Measurements from ENCODE around the gene OPN5.

The OPN5 gene, protein sequence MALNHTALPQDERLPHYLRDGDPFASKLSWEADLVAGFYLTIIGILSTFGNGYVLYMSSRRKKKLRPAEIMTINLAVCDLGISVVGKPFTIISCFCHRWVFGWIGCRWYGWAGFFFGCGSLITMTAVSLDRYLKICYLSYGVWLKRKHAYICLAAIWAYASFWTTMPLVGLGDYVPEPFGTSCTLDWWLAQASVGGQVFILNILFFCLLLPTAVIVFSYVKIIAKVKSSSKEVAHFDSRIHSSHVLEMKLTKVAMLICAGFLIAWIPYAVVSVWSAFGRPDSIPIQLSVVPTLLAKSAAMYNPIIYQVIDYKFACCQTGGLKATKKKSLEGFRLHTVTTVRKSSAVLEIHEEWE

DNA sequence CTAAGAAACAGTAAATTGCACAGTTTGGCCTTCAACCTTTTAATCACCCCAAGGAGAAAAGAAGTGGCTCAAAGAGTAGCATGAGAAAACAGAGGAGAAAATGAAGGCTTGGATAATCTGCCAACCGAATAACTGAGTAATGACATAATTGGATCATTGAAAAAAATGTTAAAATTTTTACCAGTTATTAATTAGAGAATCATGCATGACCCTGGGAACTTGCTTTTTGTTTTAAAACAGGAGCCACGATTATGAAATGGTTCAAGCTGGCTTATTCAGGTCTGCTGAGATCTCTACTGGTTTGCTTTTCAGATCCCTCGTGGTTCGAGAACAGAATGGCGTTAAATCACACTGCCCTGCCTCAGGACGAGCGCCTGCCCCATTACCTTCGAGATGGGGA is at the start of gene OPN5:
Gene OPN5, plus strand, starts transcription at position 301 of the 400 bp plus-strand sequence. Its CDS starts 35 bp downstream, at position 336.
- DNase-seq (ENCODE audit: low read depth) = no peak
- no peak within 1 kb of the TSS for H3K4me3 ChIP-seq (ENCODE audit: low read depth, low read length)
- TF ChIP-seq, protein P1, sequence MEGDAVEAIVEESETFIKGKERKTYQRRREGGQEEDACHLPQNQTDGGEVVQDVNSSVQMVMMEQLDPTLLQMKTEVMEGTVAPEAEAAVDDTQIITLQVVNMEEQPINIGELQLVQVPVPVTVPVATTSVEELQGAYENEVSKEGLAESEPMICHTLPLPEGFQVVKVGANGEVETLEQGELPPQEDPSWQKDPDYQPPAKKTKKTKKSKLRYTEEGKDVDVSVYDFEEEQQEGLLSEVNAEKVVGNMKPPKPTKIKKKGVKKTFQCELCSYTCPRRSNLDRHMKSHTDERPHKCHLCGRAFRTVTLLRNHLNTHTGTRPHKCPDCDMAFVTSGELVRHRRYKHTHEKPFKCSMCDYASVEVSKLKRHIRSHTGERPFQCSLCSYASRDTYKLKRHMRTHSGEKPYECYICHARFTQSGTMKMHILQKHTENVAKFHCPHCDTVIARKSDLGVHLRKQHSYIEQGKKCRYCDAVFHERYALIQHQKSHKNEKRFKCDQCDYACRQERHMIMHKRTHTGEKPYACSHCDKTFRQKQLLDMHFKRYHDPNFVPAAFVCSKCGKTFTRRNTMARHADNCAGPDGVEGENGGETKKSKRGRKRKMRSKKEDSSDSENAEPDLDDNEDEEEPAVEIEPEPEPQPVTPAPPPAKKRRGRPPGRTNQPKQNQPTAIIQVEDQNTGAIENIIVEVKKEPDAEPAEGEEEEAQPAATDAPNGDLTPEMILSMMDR (conservative IDR thresholded peaks at IDR 0.05; ENCODE audit: low read depth, low read length) = no peak

DNA sequence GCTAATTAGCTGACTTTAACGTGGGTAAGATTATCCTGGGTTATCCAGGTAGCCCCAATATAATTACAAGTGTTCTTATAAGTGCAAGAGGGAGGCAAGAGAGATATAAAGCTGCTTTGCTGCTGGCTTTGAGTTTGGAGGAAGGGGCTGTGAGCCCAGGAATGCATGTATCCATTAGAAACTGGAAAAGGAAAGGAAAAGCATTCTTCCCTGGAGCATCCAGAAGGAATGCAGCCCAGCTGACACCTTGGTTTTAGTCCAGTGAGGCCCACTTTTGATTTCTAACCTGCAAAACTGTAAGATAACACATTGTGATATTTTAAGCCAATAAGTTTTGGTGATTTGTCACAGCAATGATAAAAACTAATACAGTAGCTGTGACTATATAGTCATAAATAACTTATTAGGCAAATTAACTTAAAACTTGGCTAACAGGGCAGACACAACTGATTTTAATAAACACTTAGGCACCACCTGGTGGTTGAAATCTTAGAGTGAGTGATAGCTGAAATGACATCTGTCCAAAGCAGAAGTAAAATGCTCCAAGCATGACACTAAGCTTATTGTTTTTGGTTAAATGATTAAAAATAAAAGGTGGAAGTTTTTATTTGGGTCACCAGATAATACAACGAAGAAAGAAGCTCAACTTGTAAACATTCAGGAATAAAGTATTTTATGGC is 47.8 kb upstream of the OPN5 start:
- DNase-seq (ENCODE audit: low read depth) = peak; percentile 54
- TF ChIP-seq, protein P1 (conservative IDR thresholded peaks at IDR 0.05; ENCODE audit: low read depth, low read length) = peak; percentile 44
- H3K4me3 ChIP-seq (ENCODE audit: low read depth, low read length) = no peak overlapping the region

DNA sequence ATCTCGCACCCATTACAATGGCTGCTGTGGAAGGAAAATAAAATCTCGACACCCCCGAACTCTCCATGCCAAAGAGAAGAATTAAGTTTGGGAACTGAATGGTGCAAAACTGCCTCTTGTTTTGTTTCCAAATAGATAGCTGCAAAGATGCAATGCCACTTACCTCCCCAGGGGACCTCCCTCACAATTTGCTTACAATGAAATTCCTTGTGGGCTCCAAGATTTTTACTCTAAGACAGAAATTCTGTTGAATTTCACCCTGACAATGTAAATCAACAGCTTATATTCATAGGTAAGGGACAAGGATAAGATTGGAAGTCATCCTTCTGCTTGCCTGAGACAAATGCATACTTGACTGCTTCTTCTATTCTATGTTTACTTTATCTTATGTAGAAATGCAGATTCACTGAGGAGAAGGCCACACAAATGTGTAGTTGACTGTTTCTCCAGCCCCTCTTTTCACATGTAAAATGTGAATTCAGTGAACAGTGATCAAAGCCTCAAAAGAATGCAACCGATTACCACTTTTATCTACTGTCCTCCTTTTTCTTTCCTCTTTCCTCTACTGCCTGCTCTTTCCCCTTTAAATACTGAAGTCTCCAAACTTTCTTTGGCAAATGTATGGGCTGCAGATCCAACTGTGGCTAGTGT is 46.9 kb upstream of the OPN5 start:
- DNase-seq (ENCODE audit: low read depth) = no peak
- H3K4me3 ChIP-seq (ENCODE audit: low read depth, low read length) = no peak overlapping the region
- TF ChIP-seq, protein P1 (conservative IDR thresholded peaks at IDR 0.05; ENCODE audit: low read depth, low read length) = no peak

DNA sequence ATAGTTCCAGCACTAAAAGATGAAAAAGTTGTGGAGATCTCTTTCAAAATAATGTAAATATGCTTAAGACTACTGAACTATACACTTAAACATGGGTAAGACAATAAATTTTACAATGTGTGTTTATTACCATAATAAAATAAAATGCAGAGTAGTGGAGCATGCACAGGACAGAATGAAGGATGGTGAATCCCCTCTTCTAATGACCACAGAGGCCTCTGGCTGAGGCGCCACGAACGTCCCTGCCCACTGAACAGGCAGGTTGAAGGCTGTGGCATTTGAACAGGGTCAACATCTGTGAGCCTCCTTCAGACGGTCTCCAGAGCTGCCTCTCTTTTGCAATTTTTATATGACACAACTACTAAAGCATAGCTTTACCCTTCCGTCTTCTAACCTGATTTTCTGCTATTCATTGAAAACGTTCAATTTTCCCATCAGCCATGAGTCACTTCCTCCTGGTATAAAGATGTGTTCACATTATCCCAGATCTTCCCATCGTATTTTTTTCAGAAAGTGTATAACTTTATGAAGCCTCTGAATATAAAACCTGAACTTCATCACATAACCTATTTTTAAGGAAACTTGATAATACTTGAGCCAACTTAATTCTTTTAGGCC is 45.6 kb upstream of the OPN5 start:
- TF ChIP-seq, protein P1 (conservative IDR thresholded peaks at IDR 0.05; ENCODE audit: low read depth, low read length) = no peak

DNA sequence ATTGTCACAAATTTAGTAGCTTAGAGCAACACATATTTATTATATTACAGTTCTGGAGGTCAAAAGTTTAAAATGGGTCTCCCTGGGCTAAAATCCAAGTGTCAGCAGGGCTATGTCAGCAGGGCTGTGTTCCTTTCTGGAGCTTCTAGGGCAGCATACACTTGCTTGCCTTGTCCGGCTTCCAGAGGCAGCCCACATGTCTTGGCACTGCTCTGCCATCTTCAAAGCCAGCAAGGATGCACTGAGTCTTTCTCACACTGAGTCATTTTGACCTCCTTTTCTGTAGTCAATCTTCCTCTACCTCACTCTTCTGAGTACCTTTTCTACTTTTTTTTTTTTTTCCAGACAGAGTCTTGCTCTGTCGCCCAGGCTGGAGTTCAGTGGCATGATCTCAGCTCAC is 44.4 kb upstream of the OPN5 start:
- TF ChIP-seq, protein P1 (conservative IDR thresholded peaks at IDR 0.05; ENCODE audit: low read depth, low read length) = no peak

More for the DNA sequence above, 45.6 kb upstream of the OPN5 start:
- no peak for DNase-seq (ENCODE audit: low read depth)
- H3K4me3 ChIP-seq (ENCODE audit: low read depth, low read length) = no peak overlapping the region

DNA sequence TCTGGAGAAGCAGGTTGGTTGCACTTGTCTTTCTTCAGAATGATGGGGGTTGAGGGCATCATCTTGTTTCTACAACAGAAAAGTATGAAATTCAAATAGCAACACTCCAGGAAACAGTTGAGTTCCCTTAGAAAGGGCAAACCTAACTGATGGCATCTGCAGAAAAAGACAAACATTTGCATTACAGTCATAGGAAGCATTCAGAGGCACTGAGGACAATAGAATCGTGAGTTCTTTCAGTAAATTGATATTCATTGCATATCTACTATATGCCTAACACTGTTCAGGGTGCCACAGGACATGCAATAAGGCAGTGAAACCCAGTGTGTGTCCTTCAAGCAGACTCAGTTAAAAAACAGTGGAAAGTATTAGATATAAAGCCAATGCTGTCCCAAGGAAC is 41.1 kb upstream of the OPN5 start:
- no peak for DNase-seq (ENCODE audit: low read depth)
- no peak overlapping the region for H3K4me3 ChIP-seq (ENCODE audit: low read depth, low read length)
- TF ChIP-seq, protein P1 (conservative IDR thresholded peaks at IDR 0.05; ENCODE audit: low read depth, low read length) = no peak

More for the DNA sequence above, 44.4 kb upstream of the OPN5 start:
- no peak overlapping the region for H3K4me3 ChIP-seq (ENCODE audit: low read depth, low read length)
- DNase-seq (ENCODE audit: low read depth) = no peak

All from choroid plexus epithelial cell (primary cell).